ENCODE data around the gene BCAR1. TPM values are rescaled to one million over a fixed set of nuclear protein-coding genes. Genes with fewer than 3 reads are reported as not detected.

Gene BCAR1
- total RNA-seq, 1 donor from 2014 or later: 39.5 TPM

DNA sequence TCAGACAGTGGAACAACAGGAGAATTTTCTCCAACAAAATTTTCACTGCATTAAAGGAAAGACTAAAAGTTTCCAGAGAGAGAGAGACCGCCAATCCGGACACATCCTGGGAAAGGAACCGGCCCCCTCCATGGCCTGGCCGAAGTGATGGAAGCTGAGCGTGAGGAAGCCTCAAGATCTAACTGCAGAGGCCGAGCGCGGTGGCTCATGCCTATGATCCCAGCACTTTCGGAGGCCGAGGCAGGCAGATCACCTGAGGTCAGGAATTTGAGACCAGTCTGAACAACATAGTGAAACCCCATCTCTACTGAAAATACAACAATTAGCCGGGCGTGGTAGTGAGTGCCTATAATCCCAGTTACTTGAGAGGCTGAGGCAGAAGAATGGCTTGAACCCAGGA, 48.3 kb downstream of the BCAR1 start:
- peaks cover 3% of the 10 kb centered on the region for H3K4me1 ChIP-seq
- H3K27me3 ChIP-seq: no peaks in the 10 kb centered on the region
- H3K27ac ChIP-seq: no peak overlapping the region
- H3K9me3 ChIP-seq: no peaks in the 10 kb centered on the region
- intact Hi-C loops (cut with DNase I): no loop called here
- H3K4me3 ChIP-seq: no peak overlapping the region
- no peak for TF ChIP-seq POLR2A (IDR thresholded peaks at IDR 0.05)
- TF ChIP-seq, protein P1, sequence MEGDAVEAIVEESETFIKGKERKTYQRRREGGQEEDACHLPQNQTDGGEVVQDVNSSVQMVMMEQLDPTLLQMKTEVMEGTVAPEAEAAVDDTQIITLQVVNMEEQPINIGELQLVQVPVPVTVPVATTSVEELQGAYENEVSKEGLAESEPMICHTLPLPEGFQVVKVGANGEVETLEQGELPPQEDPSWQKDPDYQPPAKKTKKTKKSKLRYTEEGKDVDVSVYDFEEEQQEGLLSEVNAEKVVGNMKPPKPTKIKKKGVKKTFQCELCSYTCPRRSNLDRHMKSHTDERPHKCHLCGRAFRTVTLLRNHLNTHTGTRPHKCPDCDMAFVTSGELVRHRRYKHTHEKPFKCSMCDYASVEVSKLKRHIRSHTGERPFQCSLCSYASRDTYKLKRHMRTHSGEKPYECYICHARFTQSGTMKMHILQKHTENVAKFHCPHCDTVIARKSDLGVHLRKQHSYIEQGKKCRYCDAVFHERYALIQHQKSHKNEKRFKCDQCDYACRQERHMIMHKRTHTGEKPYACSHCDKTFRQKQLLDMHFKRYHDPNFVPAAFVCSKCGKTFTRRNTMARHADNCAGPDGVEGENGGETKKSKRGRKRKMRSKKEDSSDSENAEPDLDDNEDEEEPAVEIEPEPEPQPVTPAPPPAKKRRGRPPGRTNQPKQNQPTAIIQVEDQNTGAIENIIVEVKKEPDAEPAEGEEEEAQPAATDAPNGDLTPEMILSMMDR (IDR thresholded peaks at IDR 0.05): no peak
- no peak for TF ChIP-seq POLR2AphosphoS5 (IDR thresholded peaks at IDR 0.05; ENCODE audit: insufficient read depth in 1 of 2, low read depth in 1 of 2)
- no peak for DNase-seq (ENCODE audit: extremely low spot score in 2 of 2)
- no peaks in the 10 kb centered on the region for H3K36me3 ChIP-seq

DNA sequence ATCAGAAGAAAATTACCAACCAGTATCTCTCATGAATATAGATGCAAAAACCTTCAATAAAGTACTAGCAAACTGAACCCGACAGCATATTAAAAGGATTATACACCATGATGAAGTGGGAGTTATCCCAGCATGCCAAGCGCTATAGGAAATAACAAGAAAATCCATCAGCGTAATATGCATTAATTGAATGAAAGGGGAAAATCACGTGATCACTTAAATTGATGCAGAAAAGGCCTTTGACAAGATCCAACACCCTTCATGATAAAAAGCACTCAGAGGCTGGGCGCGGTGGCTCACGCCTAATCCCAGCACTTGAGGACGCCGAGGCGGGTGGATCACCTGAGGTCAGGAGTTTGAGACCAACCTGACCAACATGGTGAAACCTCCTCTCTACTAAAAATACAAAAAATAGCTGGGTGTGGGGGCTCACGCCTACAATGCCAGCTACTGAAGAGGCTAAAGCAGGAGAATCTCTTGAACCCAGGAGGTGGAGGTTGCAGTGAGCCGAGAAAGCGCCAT, 49.3 kb downstream of the BCAR1 start:
- no peak for TF ChIP-seq POLR2AphosphoS5 (IDR thresholded peaks at IDR 0.05; ENCODE audit: insufficient read depth in 1 of 2, low read depth in 1 of 2)
- TF ChIP-seq, protein P1 (IDR thresholded peaks at IDR 0.05): no peak
- TF ChIP-seq POLR2A (IDR thresholded peaks at IDR 0.05): no peak
- no peak for DNase-seq (ENCODE audit: extremely low spot score in 2 of 2)
- no peaks in the 10 kb centered on the region for H3K27me3 ChIP-seq
- intact Hi-C loops (cut with DNase I): no loop called here
- H3K9me3 ChIP-seq: no peaks in the 10 kb centered on the region
- H3K27ac ChIP-seq: no peak overlapping the region
- H3K36me3 ChIP-seq: no peaks in the 10 kb centered on the region
- no peak overlapping the region for H3K4me3 ChIP-seq
- peaks cover 3% of the 10 kb centered on the region for H3K4me1 ChIP-seq

DNA sequence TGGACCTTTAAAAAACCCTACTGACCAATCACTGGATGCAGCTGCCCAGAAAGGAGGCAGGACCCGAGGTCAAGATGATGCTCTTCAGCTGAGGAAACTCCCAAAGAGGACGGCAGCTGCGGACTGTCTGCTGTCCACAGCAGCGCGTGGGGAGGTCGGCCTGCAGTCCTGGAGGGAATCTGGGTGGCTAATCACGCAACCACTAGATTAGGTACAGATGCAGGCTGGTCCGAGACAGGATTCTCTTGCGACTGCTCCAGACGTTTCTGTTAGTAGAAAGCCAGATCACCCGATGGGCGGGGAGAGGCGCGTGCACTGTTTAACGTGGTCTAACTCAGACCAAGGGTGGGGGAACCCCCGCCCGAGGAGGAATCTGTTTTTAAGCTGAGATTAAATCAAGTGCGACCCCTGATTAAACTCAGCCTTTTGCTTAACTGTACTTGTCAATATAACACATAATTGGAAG, 53.3 kb downstream of the BCAR1 start:
- H3K36me3 ChIP-seq: no peaks in the 10 kb centered on the region
- H3K27me3 ChIP-seq: no peaks in the 10 kb centered on the region
- intact Hi-C loops (cut with DNase I): loop anchor here (10.0 kb wide), 1 partner anchor 207 kb away; no protein-coding TSS in a partner anchor
- H3K4me1 ChIP-seq: peaks cover 3% of the 10 kb centered on the region
- no peaks in the 10 kb centered on the region for H3K9me3 ChIP-seq
- H3K4me3 ChIP-seq: no peak overlapping the region
- no peak for DNase-seq (ENCODE audit: extremely low spot score in 2 of 2)
- peak overlapping the region; percentile 2 for H3K27ac ChIP-seq
- TF ChIP-seq, protein P1 (IDR thresholded peaks at IDR 0.05): no peak
- peak in 1 of 2 donors; percentile 39 for TF ChIP-seq POLR2AphosphoS5 (IDR thresholded peaks at IDR 0.05; ENCODE audit: insufficient read depth in 1 of 2, low read depth in 1 of 2)

DNA sequence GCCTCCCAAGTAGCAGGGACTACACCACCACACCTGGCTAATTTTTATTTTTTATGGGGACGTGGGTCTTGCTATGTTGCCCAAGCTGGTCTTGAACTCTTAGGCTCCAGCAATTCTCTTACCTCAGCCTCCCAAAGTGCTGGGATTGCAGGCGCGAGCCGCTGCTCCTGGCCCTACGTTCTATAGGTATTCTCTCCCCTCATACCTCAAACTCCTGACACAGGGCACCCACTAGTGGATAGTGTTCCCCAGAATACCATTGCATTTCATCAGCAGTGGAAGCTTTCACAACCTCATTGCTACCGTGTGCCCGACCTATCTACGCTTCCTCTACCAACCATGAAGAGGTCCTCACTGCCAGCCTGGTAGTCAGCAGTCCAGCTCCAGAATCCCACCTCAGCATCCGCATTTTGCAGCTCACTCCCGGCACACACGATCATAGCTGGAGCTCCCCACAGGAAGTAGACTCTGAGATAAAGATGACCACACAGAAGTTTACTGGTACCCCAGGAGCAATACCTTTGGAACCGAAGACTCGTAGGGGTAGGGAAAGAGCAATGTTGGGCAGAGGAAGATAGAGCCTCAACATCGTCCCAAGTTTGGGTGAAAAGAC, 53.8 kb downstream of the BCAR1 start:
- Histone ChIP-seq H3K27me3 (no peaks in the 10 kb centered on the region), H3K36me3 (no peaks in the 10 kb centered on the region), H3K27ac (peak overlapping the region; percentile 2), H3K4me1 (peaks cover 3% of the 10 kb centered on the region), H3K4me3 (no peak overlapping the region), H3K9me3 (no peaks in the 10 kb centered on the region)
- TF ChIP-seq POLR2A (IDR thresholded peaks at IDR 0.05) (no peak), POLR2AphosphoS5 (IDR thresholded peaks at IDR 0.05; ENCODE audit: insufficient read depth in 1 of 2, low read depth in 1 of 2) (no peak)
- TF ChIP-seq, protein P1 (IDR thresholded peaks at IDR 0.05): no peak
- intact Hi-C loops (cut with DNase I): loop anchor here (10.0 kb wide), 1 partner anchor 207 kb away; no protein-coding TSS in a partner anchor
- DNase-seq (ENCODE audit: extremely low spot score in 2 of 2): no peak

DNA sequence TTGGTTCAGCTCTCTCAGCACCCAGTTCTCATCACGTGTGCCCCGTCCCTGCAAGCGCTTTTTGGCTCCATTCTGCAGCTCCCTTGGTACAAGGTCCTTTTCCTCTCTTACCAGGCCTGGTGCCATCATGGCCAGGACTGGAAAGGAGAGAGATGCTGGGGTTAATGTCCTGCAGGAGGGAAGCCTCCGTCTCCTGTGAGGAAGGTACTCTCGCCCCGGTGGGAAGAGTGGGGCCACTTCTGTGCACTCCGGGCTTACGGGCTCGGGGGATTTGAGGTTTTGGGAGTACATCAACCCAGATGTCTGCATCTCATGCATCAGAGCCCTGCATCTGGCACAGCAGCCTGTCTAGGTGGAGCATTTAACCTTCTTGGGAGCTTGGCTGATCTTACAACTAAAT, 54.6 kb downstream of the BCAR1 start:
- intact Hi-C loops (cut with DNase I): loop anchor here (10.0 kb wide), 1 partner anchor 208 kb away; no protein-coding TSS in a partner anchor
- TF ChIP-seq, protein P1 (IDR thresholded peaks at IDR 0.05): no peak
- TF ChIP-seq POLR2A (IDR thresholded peaks at IDR 0.05): no peak
- no peak for TF ChIP-seq POLR2AphosphoS5 (IDR thresholded peaks at IDR 0.05; ENCODE audit: insufficient read depth in 1 of 2, low read depth in 1 of 2)
- Histone ChIP-seq H3K9me3 (no peaks in the 10 kb centered on the region), H3K4me1 (peaks cover 3% of the 10 kb centered on the region), H3K27ac (no peak overlapping the region), H3K27me3 (no peaks in the 10 kb centered on the region), H3K36me3 (no peaks in the 10 kb centered on the region), H3K4me3 (no peak overlapping the region)
- no peak for DNase-seq (ENCODE audit: extremely low spot score in 2 of 2)
